Measurements from ENCODE around the gene SIAH3. TPM values are rescaled to one million over a fixed set of nuclear protein-coding genes. Genes with fewer than 3 reads are reported as not detected.

Gene SIAH3
- total RNA-seq, 4 donors from 2014 or later, result not detected

DNA sequence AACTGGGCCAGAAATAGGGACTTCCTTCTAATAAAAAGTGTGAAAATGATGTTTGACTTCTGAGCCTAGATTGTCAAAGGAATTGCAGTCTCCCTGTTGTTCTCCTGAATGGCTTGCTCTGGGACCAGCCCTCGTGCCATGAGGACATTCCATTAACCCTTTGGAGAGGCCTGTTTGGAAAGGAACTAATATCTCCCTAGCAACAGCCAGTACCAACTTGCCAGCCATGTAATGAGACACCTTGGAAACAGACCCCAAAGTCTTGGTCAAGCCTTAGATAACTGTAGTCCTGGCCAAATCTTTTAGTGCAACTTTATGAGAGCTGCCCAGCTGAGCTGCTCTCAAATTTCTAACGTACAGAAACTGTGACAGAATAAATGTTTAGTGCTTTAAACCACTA, 8.2 kb upstream of the SIAH3 start:
- in situ Hi-C loops (cut with MboI; ENCODE audit: low pct_ligation_motif_present in 1 of 4, low pct_unique_long_range_greater_than_20kb in 1 of 4, low sequenced_read_pairs in 3 of 4), result no loop called here
- no peak for DNase-seq
- H3K27ac ChIP-seq, result no peak overlapping the region
- no peaks in the 10 kb centered on the region for H3K36me3 ChIP-seq
- no peaks in the 10 kb centered on the region for H3K4me1 ChIP-seq
- H3K9me3 ChIP-seq, result peaks cover 0 to 3% of the 10 kb centered on the region in 2 donors
- H3K27me3 ChIP-seq, result peaks cover 3% of the 10 kb centered on the region
- 17 to 39% methylated on average over 1 to 2 of the region's 2 CpGs for WGBS, 2 donors (ENCODE audit: low coverage in 1 of 2)
- intact Hi-C loops (cut with DNase I; ENCODE audit: low total_unique reads), result no loop called here
- no peak overlapping the region for H3K4me3 ChIP-seq
- TF ChIP-seq POLR2A (IDR thresholded peaks at IDR 0.05) (no peak), CTCF (IDR thresholded peaks at IDR 0.05) (no peak), EP300 (IDR thresholded peaks at IDR 0.05; ENCODE audit: low read depth) (no peak), POLR2AphosphoS5 (IDR thresholded peaks at IDR 0.05) (no peak)

DNA sequence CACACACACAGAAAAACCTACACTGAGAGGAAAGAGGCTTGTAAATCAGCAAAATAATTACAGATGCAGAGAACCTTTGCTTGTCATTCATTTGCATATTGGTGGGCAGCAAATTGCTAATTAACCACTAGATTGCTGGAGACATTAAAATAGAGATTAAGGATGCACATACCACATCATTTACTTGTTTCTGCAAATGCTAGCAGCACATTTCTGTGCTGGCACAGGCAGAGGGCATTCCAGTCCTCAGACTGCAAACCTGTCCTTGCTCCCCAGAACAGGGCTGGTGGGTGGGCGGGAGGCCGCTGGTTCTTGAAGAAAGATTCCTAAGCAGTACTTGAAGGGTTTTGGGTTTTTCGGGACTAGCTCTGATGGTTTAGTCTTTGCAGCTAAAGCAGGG, 941 bp upstream of the SIAH3 start:
- Histone ChIP-seq H3K36me3 (no peaks in the 10 kb centered on the region), H3K4me1 (peaks cover 0 to 21% (median 2%) of the 10 kb centered on the region in 4 donors), H3K27ac (no peak overlapping the region), H3K27me3 (peaks cover 64% of the 10 kb centered on the region), H3K4me3 (no peak overlapping the region), H3K9me3 (peaks cover 0 to 5% of the 10 kb centered on the region in 2 donors)
- in situ Hi-C loops (cut with MboI; ENCODE audit: low pct_ligation_motif_present in 1 of 4, low pct_unique_long_range_greater_than_20kb in 1 of 4, low sequenced_read_pairs in 3 of 4) (no loop called here), intact Hi-C loops (cut with DNase I; ENCODE audit: low total_unique reads) (no loop called here)
- TF ChIP-seq POLR2AphosphoS5 (IDR thresholded peaks at IDR 0.05) (no peak), EP300 (IDR thresholded peaks at IDR 0.05; ENCODE audit: low read depth) (no peak), POLR2A (IDR thresholded peaks at IDR 0.05) (no peak)
- DNase-seq, result no peak
- 98% methylated on average over 3 of the region's 3 CpGs; no CpG with 5 or more reads in 1 of the 2 donors for WGBS, 2 donors (ENCODE audit: low coverage in 1 of 2)

- Histone ChIP-seq H3K4me1 (peaks cover 0 to 21% (median 2%) of the 10 kb centered on the region in 4 donors), H3K27me3 (peaks cover 64% of the 10 kb centered on the region), H3K36me3 (no peaks in the 10 kb centered on the region), H3K27ac (no peak overlapping the region), H3K9me3 (peaks cover 0 to 5% of the 10 kb centered on the region in 2 donors), H3K4me3 (no peak overlapping the region)
- intact Hi-C loops (cut with DNase I; ENCODE audit: low total_unique reads) (no loop called here), in situ Hi-C loops (cut with MboI; ENCODE audit: low pct_ligation_motif_present in 1 of 4, low pct_unique_long_range_greater_than_20kb in 1 of 4, low sequenced_read_pairs in 3 of 4) (no loop called here)
- DNase-seq, result no peak
- no peak for TF ChIP-seq EP300 (IDR thresholded peaks at IDR 0.05; ENCODE audit: low read depth)
- no peak for TF ChIP-seq CTCF (IDR thresholded peaks at IDR 0.05)
- no peak for TF ChIP-seq POLR2AphosphoS5 (IDR thresholded peaks at IDR 0.05)
- TF ChIP-seq POLR2A (IDR thresholded peaks at IDR 0.05), result no peak
- 59 to 84% methylated on average over 4 to 7 of the region's 7 CpGs for WGBS, 2 donors (ENCODE audit: low coverage in 1 of 2)
Measured at GRCh38 chr13:45851956-45852355, 403 bp upstream of the SIAH3 start.

DNA sequence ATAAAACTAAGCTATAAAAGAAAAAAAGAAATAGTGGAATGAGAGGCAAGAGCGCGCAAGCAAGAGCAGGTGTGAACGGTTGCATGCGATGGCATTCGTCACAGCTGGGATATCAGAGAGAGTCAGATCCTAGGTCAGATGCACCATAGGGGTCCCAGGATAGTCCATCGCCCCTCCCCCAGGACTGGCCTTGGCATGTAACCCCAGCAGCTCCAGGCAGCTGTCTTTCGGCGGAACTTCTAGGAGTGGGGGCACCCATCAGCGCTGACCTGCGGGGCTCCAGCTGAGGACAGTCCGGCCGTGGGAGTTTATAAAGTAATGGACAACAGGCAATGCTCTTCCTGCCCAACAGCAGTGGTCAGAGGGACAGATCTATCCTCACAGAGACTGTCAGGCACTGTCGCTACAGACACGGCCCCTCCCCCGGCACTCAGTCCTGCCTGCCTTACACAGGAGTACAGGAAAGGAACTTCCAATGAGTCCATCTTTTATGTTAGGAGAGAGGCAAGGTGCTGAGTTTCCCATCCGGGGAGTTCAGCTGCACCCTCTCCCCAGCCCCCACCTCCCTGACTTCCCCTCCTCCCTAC, 1.4 kb downstream of the SIAH3 start:
- peaks cover 0 to 21% (median 2%) of the 10 kb centered on the region in 4 donors for H3K4me1 ChIP-seq
- TF ChIP-seq POLR2A (IDR thresholded peaks at IDR 0.05) (no peak), EP300 (IDR thresholded peaks at IDR 0.05; ENCODE audit: low read depth) (no peak), POLR2AphosphoS5 (IDR thresholded peaks at IDR 0.05) (no peak), CTCF (IDR thresholded peaks at IDR 0.05) (no peak)
- no peaks in the 10 kb centered on the region for H3K36me3 ChIP-seq
- peak overlapping the region in 1 of 4 donors; percentile 26 for H3K4me3 ChIP-seq
- in situ Hi-C loops (cut with MboI; ENCODE audit: low pct_ligation_motif_present in 1 of 4, low pct_unique_long_range_greater_than_20kb in 1 of 4, low sequenced_read_pairs in 3 of 4) (no loop called here), intact Hi-C loops (cut with DNase I; ENCODE audit: low total_unique reads) (no loop called here)
- H3K27ac ChIP-seq, result no peak overlapping the region
- H3K27me3 ChIP-seq, result peaks cover 62% of the 10 kb centered on the region
- 33 to 52% methylated on average over 6 to 16 of the region's 16 CpGs for WGBS, 2 donors (ENCODE audit: low coverage in 1 of 2)
- no peak for DNase-seq
- peaks cover 0 to 5% of the 10 kb centered on the region in 2 donors for H3K9me3 ChIP-seq

All from transverse colon (tissue), 4 donors.